Inferior parietal cortex (tissue), 1 donor: ENCODE measurements around the gene ZNF24.
A peak's percentile ranks its signal among the peaks of the same experiment; 100 is the strongest.

ENCODE experiments used
- DNase-seq: peaks from one replicate; pipeline ENCODE4 v3.0.0-alpha.2; 2016; ENCODE audit errors: extremely low spot score

Gene ZNF24

DNA sequence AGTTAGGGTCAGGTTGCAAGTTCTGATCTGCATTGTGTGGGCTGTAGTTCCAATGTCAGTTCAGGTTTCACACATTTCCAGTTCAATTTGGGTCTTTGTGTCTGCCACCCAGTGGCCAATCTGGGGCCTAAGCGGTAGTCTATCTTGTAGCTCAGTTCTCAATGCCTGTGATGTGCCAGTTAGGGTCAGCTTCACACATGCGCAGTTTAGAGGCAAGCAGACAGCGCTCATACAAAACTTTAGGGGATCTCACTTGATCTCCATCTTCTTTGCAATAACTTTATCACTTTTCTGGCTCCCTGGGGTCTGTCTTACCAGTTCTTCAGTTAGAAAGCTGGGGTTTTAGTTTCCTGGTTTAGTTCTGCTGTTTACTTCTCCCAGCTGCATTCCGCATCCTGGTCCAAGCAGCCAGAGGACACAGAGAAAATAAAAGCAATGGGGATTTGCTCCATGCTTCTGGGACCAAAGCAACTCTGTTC, 11.0 kb upstream of the ZNF24 start:
- peak; percentile 90 for DNase-seq

DNA sequence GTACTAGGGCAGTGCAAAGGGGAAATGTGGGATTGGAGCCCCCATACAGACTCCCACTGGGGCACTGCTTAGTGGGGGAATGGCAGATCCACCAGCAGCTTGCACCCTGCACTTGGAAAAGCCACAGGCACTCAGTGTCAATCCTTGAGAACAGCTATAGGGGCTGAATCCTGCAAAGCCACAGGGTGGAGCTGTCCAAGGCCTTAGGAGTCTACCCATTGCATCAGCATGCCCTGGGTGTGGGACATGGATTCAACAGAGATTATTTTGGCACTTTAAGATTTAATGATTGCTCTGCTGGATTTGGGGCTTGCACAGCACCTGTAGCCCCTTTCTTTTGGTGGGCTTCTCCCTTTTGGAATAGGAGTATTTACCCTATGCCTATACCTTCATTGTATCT, 8.6 kb upstream of the ZNF24 start:
- no peak for DNase-seq

DNA sequence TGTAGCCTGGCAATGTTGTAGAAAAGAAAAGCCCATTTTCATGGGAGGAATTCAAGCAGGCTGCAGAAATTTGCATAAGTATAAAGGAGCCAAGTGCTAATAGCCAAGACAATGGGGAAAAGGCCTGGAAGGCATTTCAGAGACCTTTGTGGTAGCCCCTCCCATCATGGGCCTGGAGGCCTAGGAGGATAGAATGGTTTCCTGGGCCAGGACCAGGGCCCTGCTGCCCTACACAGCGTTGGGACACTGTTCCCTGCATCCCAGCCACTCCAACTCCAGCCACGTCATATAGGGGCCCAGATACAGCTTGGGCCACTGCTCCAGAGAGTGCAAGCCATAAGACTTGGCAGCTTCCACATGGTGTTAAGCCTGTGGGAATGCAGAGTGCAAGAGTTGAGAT, 8.1 kb upstream of the ZNF24 start:
- no peak for DNase-seq

DNA sequence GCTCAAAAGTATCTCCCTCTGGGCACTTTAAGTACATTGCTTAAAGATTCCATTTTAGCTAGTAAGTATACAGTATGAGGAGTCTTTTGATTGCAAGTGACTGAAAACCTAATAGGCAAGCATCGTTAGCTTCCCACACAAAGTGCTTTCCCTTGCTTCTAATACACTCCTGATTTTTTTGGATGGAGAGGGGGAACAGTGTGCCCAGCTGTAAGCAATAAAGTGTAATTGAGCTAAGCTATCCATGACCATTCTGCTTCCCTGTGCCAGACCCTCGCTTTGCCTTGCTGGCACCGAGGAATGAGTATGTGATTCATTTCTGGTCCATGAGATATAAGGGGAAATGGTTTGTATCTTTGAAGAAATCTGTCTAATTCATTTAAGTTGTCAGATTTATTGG, 3.8 kb upstream of the ZNF24 start:
- no peak for DNase-seq

DNA sequence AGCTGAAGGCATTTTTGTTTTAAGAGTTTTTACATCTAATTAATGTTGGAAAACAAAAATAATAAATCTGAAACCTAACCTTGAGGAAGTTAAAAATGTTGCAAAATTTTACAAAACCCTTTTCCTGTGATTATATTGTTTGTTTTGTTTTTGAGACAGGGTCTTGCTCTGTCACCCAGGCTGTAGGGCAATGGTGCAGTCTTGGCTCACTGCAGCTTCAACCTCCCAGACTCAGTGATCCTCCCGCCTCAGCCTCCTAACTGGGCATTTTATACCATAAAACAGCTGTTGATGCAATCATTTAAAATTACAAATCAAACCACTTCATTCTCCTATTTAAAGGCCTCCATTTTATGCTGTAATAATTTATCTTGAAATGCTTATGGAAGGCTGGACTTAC, 1.7 kb upstream of the ZNF24 start:
- DNase-seq = no peak

DNA sequence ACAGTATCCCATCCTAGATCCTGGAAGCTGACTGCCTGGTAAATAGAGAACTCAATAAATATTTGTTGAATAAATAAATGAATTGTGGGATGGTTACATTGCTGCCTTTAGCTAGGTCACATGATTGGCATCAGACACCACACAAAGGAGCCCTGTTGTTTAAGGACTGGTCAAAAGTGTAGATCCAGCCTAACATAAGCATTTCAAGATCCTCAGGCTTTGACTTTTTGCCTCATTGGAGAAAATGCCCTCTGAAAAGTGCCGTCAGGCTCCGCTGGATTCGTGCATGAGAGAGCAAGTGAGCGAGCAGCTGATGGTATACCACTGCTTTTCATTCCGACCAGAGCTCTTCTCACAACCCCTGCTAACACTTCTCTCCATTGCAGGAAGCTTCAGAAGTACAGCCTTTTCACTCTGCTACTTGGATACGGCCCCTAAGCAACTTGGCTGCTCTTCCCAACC, 1.3 kb upstream of the ZNF24 start:
- DNase-seq = peak; percentile 75

DNA sequence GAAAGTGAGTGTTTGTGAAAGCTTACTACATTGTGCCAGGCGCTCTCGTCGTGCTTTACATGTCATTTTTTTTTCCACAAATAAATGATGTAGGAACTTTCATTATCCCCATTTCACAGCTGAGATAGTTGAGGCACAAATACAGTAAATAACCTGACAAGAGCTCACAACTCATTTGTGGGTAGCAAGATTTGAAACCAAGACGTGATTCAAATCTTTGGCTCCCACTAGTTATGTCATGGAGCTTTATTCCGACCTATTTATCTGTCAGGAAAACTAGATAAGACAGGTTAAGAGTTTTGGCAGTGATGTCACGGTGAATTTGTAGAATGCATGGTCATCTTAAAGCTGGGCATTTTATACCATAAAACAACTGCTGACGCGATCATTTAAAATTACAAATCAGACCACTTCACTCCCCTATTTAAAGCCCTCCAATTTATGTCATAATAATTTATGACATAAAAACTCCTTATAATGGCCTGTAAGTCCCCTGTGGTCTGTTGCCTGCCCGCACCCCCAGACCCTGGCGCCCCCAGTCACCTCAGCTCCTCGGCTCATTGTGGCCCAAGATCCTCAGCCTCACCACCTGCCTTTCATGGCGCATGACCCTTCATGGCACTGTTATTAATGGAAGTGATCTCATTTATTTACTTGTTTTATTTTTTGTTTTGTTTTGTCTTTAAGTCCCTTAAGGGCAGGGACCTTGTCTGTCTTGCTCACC, 678 bp upstream of the ZNF24 start:
- DNase-seq = no peak

DNA sequence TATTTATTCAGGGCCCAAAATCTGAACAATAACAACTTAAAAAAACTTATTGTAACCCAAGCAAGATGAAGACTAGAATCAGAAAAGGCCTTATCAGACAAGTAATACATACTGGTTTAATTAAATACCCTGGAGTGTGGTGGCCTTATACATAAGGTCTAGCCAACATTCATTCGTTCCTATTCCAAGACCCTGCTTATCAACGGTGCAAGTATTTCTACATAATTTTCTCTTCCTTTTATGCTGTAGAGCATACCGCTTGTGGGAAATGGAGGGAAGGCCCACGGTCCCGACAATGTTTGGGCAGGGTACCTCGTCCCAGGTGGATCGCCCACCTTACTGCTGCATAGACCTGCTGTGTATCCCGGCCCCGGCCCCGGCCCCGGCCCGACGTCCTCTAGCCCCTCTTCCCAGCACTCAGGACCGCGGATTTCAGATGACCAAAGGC, 708 bp downstream of the ZNF24 start:
- no peak for DNase-seq

DNA sequence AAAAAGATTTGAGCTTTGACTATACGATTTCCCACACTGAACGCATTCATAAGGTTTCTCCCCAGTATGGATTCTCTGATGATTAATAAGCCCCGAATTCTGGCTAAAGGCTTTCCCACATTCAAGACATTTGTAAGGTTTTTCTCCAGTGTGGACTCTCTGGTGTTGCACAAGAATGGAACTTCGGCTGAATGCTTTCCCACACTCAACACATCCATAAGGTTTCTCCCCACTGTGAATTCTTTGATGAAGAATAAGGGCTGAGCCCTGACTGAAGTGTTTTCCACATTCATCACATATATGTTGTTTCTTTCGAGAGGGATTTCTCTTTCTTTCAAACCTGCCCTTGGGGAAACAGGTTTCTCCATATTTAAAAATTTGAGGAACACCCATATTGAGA, 6.9 kb downstream of the ZNF24 start:
- no peak for DNase-seq

DNA sequence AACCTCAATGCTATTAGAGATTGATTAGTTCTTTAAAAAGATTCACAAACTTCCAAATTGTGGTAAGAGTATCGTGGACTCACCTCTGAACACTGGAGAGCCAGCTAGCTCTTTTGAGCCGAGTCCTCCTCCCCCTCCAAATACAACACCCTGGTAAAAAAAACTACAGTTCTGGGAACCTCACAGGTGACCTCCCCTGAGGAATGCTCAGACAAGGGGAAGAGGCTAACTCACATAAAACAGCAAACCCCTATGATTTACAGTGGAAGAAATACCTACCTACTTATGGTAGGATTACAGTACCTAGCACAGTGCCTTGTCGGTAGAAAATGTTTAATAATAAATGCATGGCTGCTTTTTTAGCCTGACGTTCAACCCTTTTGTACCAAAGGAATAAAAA, 8.4 kb downstream of the ZNF24 start:
- DNase-seq = no peak

DNA sequence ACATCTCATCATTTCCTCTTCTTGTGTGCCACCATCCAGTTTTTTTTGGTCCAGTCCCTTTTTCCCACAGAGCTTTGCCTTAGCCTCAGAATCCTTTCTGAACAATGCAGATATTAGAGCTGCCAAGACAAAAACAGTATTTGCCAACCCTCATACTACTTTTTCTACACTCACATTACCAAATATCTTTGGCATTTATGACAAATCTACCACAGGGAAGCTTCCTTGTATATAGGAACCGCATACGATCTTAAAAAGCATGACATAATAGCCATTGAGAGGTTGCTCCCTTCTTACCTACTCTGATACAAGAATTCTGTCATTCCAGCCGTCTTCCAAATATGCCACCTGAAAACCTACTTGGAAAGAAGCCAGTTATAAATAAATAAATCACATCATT, 9.4 kb downstream of the ZNF24 start:
- no peak for DNase-seq

DNA sequence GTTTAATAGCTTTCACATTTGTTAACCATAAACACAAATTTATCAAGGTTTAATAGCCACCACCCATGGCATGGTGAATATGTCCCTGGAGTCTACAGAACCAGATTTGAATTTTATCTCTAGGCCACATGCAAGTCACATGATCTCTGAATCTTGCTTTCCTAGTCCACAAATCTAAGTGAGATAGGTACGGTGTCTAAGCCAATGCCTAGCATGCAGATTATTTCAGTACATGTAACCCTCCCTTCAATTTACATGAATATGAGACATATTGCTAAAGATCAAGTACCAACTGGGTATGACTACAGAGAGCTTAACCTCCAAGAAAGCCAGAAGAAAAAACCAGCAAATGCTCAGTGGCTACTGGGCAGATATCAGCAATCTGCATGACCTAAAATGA, 10.0 kb downstream of the ZNF24 start:
- DNase-seq = no peak

DNA sequence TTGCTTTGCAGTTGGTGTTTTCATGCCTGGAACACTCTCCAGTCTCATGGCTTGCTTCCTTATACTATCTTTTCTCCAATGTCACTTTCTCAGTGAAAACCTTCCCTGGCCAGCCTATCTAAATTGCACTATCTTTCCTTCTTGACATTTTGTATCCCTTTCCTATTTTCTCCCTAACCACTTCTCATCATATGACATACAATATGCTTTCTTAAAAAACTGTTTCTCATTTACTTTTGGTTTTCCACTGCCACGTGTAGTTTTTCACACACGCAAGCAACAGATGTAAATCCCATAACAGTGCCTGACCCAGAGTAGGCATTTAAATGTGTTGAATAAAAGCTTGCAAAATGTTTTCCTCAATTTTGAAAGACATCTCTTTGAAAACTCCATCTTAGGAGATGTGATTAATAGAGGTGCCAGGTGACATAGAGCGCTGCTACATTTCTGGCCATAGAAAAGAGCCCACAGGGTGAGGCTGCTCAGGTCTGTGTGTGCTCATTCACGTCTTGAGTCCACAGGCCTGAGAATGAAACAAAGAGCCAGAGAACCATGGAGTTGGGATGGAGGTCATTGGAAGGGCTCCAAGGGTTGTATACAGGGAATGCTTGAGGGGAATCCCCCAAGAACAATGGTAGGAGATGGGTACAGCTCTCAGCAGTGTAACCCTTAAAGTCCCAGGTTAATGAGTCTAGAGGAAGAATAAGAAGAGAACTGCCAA, 12.7 kb downstream of the ZNF24 start:
- no peak for DNase-seq

DNA sequence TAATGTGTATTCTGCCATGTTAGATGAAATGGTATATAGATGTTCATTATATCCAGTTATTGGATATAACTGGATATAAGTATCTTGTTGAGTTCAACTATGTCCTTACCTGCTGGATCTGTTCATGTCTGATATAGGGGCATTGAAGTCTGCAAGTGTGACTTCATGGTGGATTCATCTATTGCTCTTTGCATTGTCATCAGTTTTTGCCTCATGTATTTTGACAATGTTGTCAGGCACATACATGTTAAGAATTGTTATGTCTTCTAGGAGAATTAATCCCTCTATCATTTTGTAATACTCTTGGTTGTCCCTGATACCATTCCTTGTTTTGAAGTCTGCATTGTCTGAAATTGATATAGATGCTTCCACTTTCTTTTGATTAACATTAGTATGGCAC, 15.4 kb downstream of the ZNF24 start:
- no peak for DNase-seq

DNA sequence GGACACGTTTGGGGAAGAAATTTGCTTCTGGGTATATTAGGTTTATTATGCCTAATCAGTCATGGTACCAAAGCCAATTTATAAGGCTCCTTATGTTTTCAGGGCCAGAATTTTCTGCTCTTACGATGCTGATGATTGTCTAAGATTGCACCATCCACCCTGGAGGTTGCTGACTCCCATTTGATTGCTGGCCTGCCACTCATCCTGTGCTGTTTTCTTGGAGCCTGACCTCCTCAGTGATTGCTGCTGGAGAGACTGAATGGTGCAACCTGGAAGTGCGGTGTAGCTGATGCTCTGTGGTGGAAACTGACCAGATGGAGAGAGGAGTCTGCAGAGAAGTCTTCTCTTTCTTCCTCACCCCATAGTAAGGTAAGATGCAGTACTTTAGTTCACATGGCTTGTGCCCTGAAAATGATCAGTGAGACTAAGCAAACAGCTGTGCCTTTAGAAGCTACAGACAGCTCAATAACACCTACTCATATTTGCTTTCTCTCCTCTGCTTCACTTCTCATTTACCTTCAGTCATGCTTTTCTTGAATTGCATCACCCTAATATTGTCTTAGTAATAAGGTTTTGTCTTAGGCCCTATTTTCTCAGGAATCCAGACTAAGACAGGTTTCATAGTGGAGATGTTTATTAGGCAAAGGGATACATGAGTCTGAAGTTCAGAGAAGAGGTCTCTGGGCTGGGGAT, 17.4 kb downstream of the ZNF24 start:
- DNase-seq = no peak

DNA sequence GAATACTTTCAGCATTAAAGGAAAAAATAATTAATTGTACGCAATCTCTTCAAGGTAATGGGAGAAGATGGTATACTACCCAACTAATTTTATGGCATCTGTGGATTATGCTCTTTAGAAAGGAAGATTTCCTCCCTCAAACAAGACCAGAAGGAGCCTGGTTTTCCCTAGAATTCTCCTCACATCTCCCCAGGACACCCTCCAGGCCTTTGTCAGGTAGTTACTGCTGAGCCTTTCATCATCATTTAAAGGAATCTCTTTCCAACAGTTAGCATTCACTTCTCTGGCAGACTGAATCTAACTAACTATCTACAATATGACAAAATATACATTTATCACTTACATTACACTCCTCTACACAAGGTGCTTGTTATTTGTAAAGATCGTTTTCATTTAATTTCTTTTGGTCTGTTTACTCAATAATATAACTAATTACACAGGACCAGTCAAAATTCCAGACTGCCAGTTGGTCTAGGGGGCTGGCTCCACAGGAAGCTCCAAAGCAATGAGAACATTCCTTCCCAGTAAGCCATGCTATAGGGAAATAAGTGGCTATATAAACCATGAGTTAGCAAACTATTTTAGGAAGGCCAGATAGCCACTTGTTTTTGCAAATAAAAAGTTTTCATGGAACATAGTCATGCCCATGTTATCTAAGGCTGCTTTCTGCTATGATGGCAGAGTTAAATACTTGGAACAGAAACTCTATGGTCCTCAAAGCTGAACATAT, 19.1 kb downstream of the ZNF24 start:
- no peak for DNase-seq

DNA sequence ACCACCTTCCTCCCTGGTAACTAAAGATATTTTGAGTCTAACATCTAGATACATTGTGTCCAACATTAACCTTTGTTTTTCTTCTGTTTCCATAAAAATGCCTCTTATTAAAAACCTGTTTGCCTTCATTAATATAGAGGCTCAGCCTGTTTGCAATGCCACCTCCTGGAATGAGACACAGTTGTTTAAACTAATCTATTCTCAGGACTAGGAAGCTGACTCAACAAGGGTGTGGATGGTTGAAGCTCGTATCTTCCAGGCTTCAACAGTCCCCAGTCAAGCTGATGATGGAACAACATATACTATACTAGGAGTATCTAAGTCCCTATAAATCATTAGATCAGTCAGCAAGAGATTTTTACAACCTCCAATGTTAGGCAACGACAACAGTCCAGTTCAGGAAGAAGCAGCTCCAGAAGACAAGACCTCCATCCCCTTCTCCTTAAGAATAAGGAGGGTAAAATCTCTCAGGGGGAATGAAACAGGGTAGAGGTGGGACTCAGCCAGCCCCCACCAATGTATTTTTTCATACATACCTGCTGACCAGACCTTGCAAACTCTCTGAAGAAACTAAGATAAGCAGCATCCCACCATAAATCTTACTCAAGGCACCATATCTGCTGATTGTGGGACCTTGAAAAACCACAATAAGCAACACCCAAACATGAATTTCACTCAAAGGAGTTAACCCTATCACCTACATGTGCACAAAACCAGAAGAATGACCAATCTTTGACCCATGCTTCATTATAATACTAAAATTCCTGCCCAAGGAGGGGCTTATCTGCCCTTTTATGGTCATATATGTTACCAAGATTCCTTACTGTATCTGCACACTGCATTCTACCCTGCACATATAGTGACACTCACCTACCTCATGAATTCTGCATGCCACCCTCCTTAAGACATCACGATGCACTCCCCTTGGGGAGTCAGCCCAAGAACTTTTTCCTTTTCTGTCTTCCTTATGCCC, 21.4 kb downstream of the ZNF24 start:
- DNase-seq = peak; percentile 12

DNA sequence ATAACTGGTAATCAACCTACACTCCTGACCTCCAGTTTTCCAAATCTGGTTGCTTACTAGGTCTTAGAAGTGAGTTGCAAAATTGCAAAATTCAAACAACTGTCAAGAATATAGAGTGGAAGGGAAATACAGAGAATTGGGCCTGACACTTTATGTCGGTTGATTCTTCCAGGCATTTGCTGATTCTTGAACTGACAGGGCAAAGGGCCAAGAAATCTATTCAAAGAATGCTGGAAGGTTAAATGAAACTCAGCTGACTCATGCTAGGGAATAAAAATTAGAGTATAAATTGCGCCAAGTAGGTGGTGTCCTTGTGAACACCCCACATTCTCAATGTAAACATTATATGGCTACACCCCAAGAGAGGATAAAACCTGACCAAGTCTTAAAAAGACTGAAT, 32.7 kb downstream of the ZNF24 start:
- DNase-seq = no peak

DNA sequence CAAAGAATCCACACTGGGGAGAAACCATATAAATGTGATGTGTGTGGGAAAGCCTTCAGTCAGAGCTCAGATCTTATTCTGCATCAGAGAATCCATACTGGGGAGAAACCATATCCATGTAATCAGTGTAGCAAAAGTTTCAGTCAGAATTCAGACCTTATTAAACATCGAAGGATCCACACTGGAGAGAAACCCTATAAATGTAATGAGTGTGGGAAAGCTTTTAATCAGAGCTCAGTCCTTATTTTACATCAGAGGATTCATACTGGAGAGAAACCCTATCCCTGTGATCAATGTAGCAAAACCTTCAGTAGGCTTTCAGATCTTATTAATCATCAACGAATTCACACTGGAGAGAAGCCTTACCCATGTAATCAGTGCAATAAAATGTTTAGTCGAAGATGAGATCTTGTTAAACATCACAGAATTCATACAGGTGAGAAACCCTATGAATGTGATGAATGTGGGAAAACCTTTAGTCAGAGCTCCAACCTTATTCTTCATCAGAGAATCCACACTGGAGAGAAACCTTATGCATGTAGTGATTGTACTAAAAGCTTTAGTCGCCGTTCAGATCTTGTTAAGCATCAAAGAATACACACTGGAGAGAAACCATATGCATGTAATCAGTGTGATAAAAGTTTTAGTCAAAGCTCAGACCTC, 37.5 kb downstream of the ZNF24 start:
- no peak for DNase-seq

DNA sequence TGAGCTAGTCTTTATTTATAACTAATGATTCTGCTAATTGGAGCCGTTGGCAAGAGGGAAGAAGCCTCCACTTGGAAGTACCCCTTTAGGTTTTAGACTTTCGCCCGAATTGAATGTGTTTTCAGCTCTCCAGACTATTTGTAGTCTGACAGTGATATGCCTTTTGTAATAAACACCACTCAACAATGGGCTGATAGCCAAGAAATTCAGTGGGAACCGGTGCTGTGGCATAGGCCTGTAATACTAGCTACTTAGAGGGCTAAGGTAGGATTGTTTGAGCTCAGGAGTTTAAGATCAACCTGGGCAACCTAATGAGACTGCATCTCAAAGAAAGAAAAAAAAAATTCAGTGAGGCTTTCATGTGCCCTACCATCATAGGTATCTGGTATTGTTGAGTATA, 40.6 kb downstream of the ZNF24 start:
- no peak for DNase-seq
